Measurements from ENCODE around the gene SLC35G1. TPM values are rescaled to one million over a fixed set of nuclear protein-coding genes. Genes with fewer than 3 reads are reported as not detected.

Gene SLC35G1
- total and polyA plus RNA-seq, 2 of the 13 experiments (the other 11 are each of a cell fraction or from before 2014, with no cell fraction given): 2.5 to 4.5 TPM

GRCh38 chr10:93861825-93862224 is 32.0 kb upstream of the SLC35G1 start:
- no peak overlapping the region for H3K27ac ChIP-seq (ENCODE audit: extremely low read length, insufficient read depth, low read length)
- no peak for ATAC-seq

More at GRCh38 chr10:93861825-93862224, 32.0 kb upstream of the SLC35G1 start:
- no TSS peak for BruUV-seq (replicated peaks)
- Histone ChIP-seq H3K9me3 (ENCODE audit: low read length) (no peaks in the 10 kb centered on the region), H2AFZ (ENCODE audit: low read length) (no peak overlapping the region), H3K4me2 (ENCODE audit: low read depth, low read length) (no peak overlapping the region), H3K4me1 (ENCODE audit: insufficient read depth, low read length) (no peaks in the 10 kb centered on the region), H3K9ac (ENCODE audit: insufficient read depth, low read depth, low read length) (no peak overlapping the region), H3K4me3 (replicated peaks in 1 of 3; ENCODE audit: insufficient read depth in 1 of 3, low read depth in 2 of 3, low read length in 3 of 3) (no peak overlapping the region), H3K36me3 (replicated peaks in 1 of 2; ENCODE audit: control insufficient read depth in 1 of 2, insufficient read depth in 2 of 2, low read length in 2 of 2) (no peaks in the 10 kb centered on the region), H3K27me3 (ENCODE audit: control insufficient read depth in 1 of 2, insufficient read depth in 2 of 2, low read length in 2 of 2) (no peaks in the 10 kb centered on the region), H3K79me2 (ENCODE audit: insufficient read depth, low read length) (no peaks in the 10 kb centered on the region), H4K20me1 (ENCODE audit: insufficient read depth, low read length) (no peaks in the 10 kb centered on the region)
- 6% methylated on average over 1 of the region's 2 CpGs for WGBS (ENCODE audit: low lambda C conversion rate)
- FAIRE-seq: no peak
- intact Hi-C loops (cut with micrococcal nuclease; ENCODE audit: unreplicated experiment) (no loop called here), in situ Hi-C loops (cut with HindIII; ENCODE audit: extremely low pct_ligation_motif_present, low pct_unique_long_range_greater_than_20kb) (no loop called here)
- no peak for DNase-seq (ENCODE audit: low spot score)
- POLR2A ChIA-PET: no interaction called here
- TF ChIP-seq, protein P1, sequence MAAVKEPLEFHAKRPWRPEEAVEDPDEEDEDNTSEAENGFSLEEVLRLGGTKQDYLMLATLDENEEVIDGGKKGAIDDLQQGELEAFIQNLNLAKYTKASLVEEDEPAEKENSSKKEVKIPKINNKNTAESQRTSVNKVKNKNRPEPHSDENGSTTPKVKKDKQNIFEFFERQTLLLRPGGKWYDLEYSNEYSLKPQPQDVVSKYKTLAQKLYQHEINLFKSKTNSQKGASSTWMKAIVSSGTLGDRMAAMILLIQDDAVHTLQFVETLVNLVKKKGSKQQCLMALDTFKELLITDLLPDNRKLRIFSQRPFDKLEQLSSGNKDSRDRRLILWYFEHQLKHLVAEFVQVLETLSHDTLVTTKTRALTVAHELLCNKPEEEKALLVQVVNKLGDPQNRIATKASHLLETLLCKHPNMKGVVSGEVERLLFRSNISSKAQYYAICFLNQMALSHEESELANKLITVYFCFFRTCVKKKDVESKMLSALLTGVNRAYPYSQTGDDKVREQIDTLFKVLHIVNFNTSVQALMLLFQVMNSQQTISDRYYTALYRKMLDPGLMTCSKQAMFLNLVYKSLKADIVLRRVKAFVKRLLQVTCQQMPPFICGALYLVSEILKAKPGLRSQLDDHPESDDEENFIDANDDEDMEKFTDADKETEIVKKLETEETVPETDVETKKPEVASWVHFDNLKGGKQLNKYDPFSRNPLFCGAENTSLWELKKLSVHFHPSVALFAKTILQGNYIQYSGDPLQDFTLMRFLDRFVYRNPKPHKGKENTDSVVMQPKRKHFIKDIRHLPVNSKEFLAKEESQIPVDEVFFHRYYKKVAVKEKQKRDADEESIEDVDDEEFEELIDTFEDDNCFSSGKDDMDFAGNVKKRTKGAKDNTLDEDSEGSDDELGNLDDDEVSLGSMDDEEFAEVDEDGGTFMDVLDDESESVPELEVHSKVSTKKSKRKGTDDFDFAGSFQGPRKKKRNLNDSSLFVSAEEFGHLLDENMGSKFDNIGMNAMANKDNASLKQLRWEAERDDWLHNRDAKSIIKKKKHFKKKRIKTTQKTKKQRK (IDR thresholded peaks at IDR 0.05; ENCODE audit: low read length): no peak
- TF ChIP-seq ZNF501 (CRISPR knock-in tag; IDR thresholded peaks at IDR 0.05): no peak
- TF ChIP-seq, protein P2, sequence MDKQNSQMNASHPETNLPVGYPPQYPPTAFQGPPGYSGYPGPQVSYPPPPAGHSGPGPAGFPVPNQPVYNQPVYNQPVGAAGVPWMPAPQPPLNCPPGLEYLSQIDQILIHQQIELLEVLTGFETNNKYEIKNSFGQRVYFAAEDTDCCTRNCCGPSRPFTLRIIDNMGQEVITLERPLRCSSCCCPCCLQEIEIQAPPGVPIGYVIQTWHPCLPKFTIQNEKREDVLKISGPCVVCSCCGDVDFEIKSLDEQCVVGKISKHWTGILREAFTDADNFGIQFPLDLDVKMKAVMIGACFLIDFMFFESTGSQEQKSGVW (CRISPR knock-in tag; IDR thresholded peaks at IDR 0.05; ENCODE audit: borderline replicate concordance): no peak
- no peak for TF ChIP-seq FOSL1 (CRISPR knock-in tag; IDR thresholded peaks at IDR 0.05; ENCODE audit: borderline replicate concordance)
- TF ChIP-seq FOXK1 (CRISPR knock-in tag; IDR thresholded peaks at IDR 0.05; ENCODE audit: borderline replicate concordance, low read depth): no peak
- no peak for TF ChIP-seq ZNF34 (CRISPR knock-in tag; IDR thresholded peaks at IDR 0.05; ENCODE audit: borderline replicate concordance)
- TF ChIP-seq, protein P3, sequence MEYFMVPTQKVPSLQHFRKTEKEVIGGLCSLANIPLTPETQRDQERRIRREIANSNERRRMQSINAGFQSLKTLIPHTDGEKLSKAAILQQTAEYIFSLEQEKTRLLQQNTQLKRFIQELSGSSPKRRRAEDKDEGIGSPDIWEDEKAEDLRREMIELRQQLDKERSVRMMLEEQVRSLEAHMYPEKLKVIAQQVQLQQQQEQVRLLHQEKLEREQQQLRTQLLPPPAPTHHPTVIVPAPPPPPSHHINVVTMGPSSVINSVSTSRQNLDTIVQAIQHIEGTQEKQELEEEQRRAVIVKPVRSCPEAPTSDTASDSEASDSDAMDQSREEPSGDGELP (IDR thresholded peaks at IDR 0.05; ENCODE audit: borderline replicate concordance, low read depth): no peak
- TF ChIP-seq, protein P4, sequence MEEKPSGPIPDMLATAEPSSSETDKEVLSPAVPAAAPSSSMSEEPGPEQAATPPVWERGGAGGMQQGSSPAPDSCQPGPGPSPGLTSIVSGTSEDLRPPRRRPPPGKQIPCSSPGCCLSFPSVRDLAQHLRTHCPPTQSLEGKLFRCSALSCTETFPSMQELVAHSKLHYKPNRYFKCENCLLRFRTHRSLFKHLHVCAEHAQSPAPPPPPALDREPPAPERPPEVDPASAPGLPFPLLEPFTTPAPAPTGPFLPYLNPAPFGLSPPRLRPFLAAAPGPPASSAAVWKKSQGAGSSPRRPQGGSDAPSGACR (CRISPR knock-in tag; IDR thresholded peaks at IDR 0.05): no peak
- no peak for TF ChIP-seq THRA (CRISPR knock-in tag; IDR thresholded peaks at IDR 0.05; ENCODE audit: borderline replicate concordance)
- TF ChIP-seq ZNF143 (CRISPR knock-in tag; IDR thresholded peaks at IDR 0.05): no peak
- no peak for TF ChIP-seq ZNF354B (CRISPR knock-in tag; IDR thresholded peaks at IDR 0.05)
- no peak for TF ChIP-seq PHF8 (CRISPR knock-in tag; IDR thresholded peaks at IDR 0.05)
- TF ChIP-seq RELA (CRISPR knock-in tag; IDR thresholded peaks at IDR 0.05): no peak
- TF ChIP-seq ARNT (IDR thresholded peaks at IDR 0.05): no peak
- no peak for TF ChIP-seq WIZ (CRISPR knock-in tag; IDR thresholded peaks at IDR 0.05)
- TF ChIP-seq MATR3 (CRISPR knock-in tag; IDR thresholded peaks at IDR 0.05): no peak
- no peak for TF ChIP-seq MTF1 (CRISPR knock-in tag; IDR thresholded peaks at IDR 0.05)
- no peak for TF ChIP-seq ZFP91 (CRISPR knock-in tag; IDR thresholded peaks at IDR 0.05; ENCODE audit: borderline replicate concordance)
- CTCF ChIA-PET (ENCODE audit: low intra/inter-chr PET ratio, low total read pairs): no interaction called here

Measured in HepG2 (cell line).